ENCODE data around the gene FSIP1.

GRCh38 chr15:39745415-39745814, 37.2 kb downstream of the FSIP1 start:
- TF ChIP-seq CTCF (IDR thresholded peaks at IDR 0.05), result no peak
- no peak for TF ChIP-seq POLR2A (IDR thresholded peaks at IDR 0.05)

Data from lower leg skin (tissue), 3 donors.